H9 (cell line): ENCODE results near the gene NR5A1. TPM values are rescaled to one million over a fixed set of nuclear protein-coding genes. Genes with fewer than 3 reads are reported as not detected.

Experiments used
- DNase-seq: peaks from one replicate; pipeline ENCODE4 v3.0.0-alpha.2; 2017
- H2AFZ ChIP-seq: one replicate; pipeline ENCODE4 v1.6.1; 2013; ENCODE audit warnings: mild to moderate bottlenecking, low read length, control low read depth, moderate library complexity
- H2AK5ac ChIP-seq: 2 replicates; pipeline ENCODE4 v1.6.1; 2013; ENCODE audit warnings: low read length, control low read depth, mixed read lengths; ENCODE audit not compliant: insufficient read length
- H2BK120ac ChIP-seq: one replicate; pipeline ENCODE4 v1.6.1; 2013; ENCODE audit warnings: low read depth, mild to moderate bottlenecking, low read length, control low read depth, inconsistent platforms; ENCODE audit not compliant: poor library complexity, severe bottlenecking
- H2BK12ac ChIP-seq: 2 replicates; pipeline ENCODE4 v1.6.1; 2013; ENCODE audit warnings: low read length, control low read depth, mixed read lengths, low read depth; ENCODE audit not compliant: insufficient read length
- H2BK15ac ChIP-seq: 2 replicates; pipeline ENCODE4 v1.6.1; 2013; ENCODE audit warnings: low read depth, low read length, control low read depth
- H2BK20ac ChIP-seq: one replicate; pipeline ENCODE4 v1.6.1; 2013; ENCODE audit warnings: low read depth, mild to moderate bottlenecking, low read length, control low read depth, inconsistent platforms; ENCODE audit not compliant: poor library complexity, severe bottlenecking
- H2BK5ac ChIP-seq: 2 replicates; pipeline ENCODE4 v1.6.1; 2013; ENCODE audit warnings: low read length, control low read depth, mixed read lengths; ENCODE audit not compliant: insufficient read length
- H3K14ac ChIP-seq: 2 replicates; pipeline ENCODE4 v1.6.1; 2013; ENCODE audit warnings: low read length, control low read depth; ENCODE audit not compliant: insufficient read depth
- H3K18ac ChIP-seq: 2 replicates; pipeline ENCODE4 v1.6.1; 2013; ENCODE audit warnings: low read depth, mild to moderate bottlenecking, mixed read lengths, low read length, control low read depth; ENCODE audit not compliant: insufficient read length
- H3K23ac ChIP-seq: 2 replicates; pipeline ENCODE4 v1.6.1; 2013; ENCODE audit warnings: low read length, control low read depth, mixed read lengths, low read depth; ENCODE audit not compliant: insufficient read length
- H3K23me2 ChIP-seq: 2 replicates; pipeline ENCODE4 v1.6.1; 2013; ENCODE audit warnings: low read depth, mild to moderate bottlenecking, mixed read lengths, low read length, control low read depth; ENCODE audit not compliant: insufficient read length, poor library complexity, severe bottlenecking
- H3K27ac ChIP-seq: 2 replicates; pipeline ENCODE4 v1.5.1; 2013; ENCODE audit warnings: low read length, control low read depth, mixed read lengths, low read depth; ENCODE audit not compliant: insufficient read length
- H3K27me3 ChIP-seq: 2 replicates; pipeline ENCODE4 v1.6.1; 2013; ENCODE audit warnings: low read length, control low read depth, inconsistent platforms; ENCODE audit not compliant: insufficient read depth
- H3K4ac ChIP-seq: 2 replicates; pipeline ENCODE4 v1.6.1; 2013; ENCODE audit warnings: low read depth, mild to moderate bottlenecking, control low read depth, inconsistent platforms, low read length, moderate library complexity
- H3K4me1 ChIP-seq: 2 replicates; pipeline ENCODE4 v1.6.1; 2013; ENCODE audit warnings: low read length, control low read depth, inconsistent platforms; ENCODE audit not compliant: insufficient read depth
- H3K4me2 ChIP-seq: 2 replicates; pipeline ENCODE4 v1.6.1; 2013; ENCODE audit warnings: low read length, control low read depth, mixed read lengths; ENCODE audit not compliant: insufficient read length, insufficient read depth
- H3K56ac ChIP-seq: 2 replicates; pipeline ENCODE4 v1.6.1; 2013; ENCODE audit warnings: low read depth, mild to moderate bottlenecking, mixed read lengths, low read length, control low read depth; ENCODE audit not compliant: insufficient read length
- H3K79me1 ChIP-seq: 2 replicates; pipeline ENCODE4 v1.6.1; 2013; ENCODE audit warnings: low read depth, mild to moderate bottlenecking, moderate library complexity, low read length, control low read depth, inconsistent platforms; ENCODE audit not compliant: insufficient read depth, poor library complexity, severe bottlenecking
- H3K79me2 ChIP-seq: 2 replicates; pipeline ENCODE4 v1.6.1; 2013; ENCODE audit warnings: low read length, control low read depth, inconsistent platforms; ENCODE audit not compliant: insufficient read depth
- H3K9ac ChIP-seq: 2 replicates; pipeline ENCODE4 v1.6.1; 2013; ENCODE audit warnings: low read length, control low read depth, mixed read lengths; ENCODE audit not compliant: insufficient read length; ENCODE audit errors: extremely low read depth
- H3K9me3 ChIP-seq: one replicate; pipeline ENCODE4 v1.6.1; 2013; ENCODE audit warnings: low read depth, low read length, inconsistent platforms; ENCODE audit not compliant: control insufficient read depth
- H3T11ph ChIP-seq: one replicate; pipeline ENCODE4 v1.6.1; 2013; ENCODE audit warnings: mild to moderate bottlenecking, low read length, control low read depth, inconsistent platforms
- H4K20me1 ChIP-seq: one replicate; pipeline ENCODE4 v1.6.1; 2013; ENCODE audit not compliant: control insufficient read depth, insufficient read length, insufficient read depth
- H4K5ac ChIP-seq: 2 replicates; pipeline ENCODE4 v1.6.1; 2013; ENCODE audit warnings: low read depth, mild to moderate bottlenecking, mixed read lengths, low read length, control low read depth; ENCODE audit not compliant: insufficient read length
- H4K8ac ChIP-seq: replicated peaks from 2 replicates; pipeline ENCODE4 v1.6.1; 2013; ENCODE audit warnings: low read length, control low read depth, mixed read lengths, low read depth; ENCODE audit not compliant: insufficient read length
- H4K91ac ChIP-seq: 2 replicates; pipeline ENCODE4 v1.6.1; 2013; ENCODE audit warnings: low read depth, mild to moderate bottlenecking, moderate library complexity, mixed read lengths, low read length, control low read depth; ENCODE audit not compliant: insufficient read length
- H3K27ac Mint-ChIP-seq, 3 experiments: 2 replicates in 2 of 3; 3 replicates in 1 of 3; pipeline ENCODE4 v1.8.0; 2020 to 2021; ENCODE audit warnings: mixed read lengths in 3 of 3, mild to moderate bottlenecking in 1 of 3, moderate library complexity in 1 of 3
- H3K27me3 Mint-ChIP-seq: 2 replicates; pipeline ENCODE4 v1.8.0; 2021; ENCODE audit warnings: low read depth, mild to moderate bottlenecking, moderate library complexity, mixed read lengths
- H3K36me3 Mint-ChIP-seq, 3 experiments: 2 replicates in 2 of 3; 3 replicates in 1 of 3; pipeline ENCODE4 v1.8.0; 2020 to 2021; ENCODE audit warnings: low read depth in 3 of 3, mixed read lengths in 3 of 3; ENCODE audit not compliant: insufficient read depth in 1 of 3
- H3K4me1 Mint-ChIP-seq, 2 experiments: 2 replicates each; pipeline ENCODE4 v1.8.0; 2020; ENCODE audit warnings: mixed read lengths in 2 of 2
- H3K4me3 Mint-ChIP-seq, 2 experiments: 2 replicates in 1 of 2; 3 replicates in 1 of 2; pipeline ENCODE4 v1.8.0; 2020 to 2021; ENCODE audit warnings: mild to moderate bottlenecking in 2 of 2, mixed read lengths in 2 of 2, moderate library complexity in 1 of 2
- H3K9me3 Mint-ChIP-seq, 2 experiments: 2 replicates in 1 of 2; 3 replicates in 1 of 2; pipeline ENCODE4 v1.8.0; 2020; ENCODE audit warnings: mild to moderate bottlenecking in 2 of 2, mixed read lengths in 2 of 2, moderate library complexity in 1 of 2
- CTCF ChIP-seq: fragments of 200-600 bp; sonication (generic); conservative IDR thresholded peaks from 3 replicates; pipeline ENCODE4 v1.8.0; 2021; ENCODE audit warnings: antibody characterized with exemption, mild to moderate bottlenecking
- WGBS: extraction: QIAGEN DNeasy Blood & Tissue Kit; methylation state at CpG from one replicate; pipeline ENCODE4 v1.1.7; 2013; ENCODE audit warnings: missing lambda C conversion rate, low lambda C conversion rate, mixed read lengths; ENCODE audit not compliant: insufficient read length; ENCODE audit errors: extremely low coverage; 5-methylcytosine and 5-hydroxymethylcytosine counted together
- total RNA-seq: library from RNA; stranded (reverse); gene quantifications from 2 replicates; pipeline ENCODE4 v1.2.1, GENCODE V29; 2021

Gene NR5A1
- total RNA-seq, 1 experiment from 2014 or later: 0.37 TPM

DNA sequence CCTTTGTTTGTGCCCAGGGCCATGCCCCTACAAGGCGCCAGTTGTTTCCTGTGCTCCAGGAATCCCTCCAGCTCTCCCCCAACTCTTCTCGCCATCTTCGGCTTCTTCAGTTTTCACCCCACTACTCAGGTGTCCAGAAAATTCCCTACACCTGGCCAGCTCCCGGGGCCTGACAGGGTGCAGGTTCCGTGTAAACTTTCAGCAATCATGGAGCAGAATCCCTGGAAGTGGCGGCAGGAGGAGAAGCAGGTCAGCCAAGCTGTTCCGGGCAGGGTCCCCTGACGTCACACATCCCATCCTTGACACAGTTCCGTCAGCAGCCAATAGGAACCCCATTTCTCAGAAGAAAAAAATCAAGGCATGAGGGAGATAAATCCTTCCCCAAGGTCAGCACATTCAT is 69.1 kb downstream of the NR5A1 start:
- no peak overlapping the region for H2BK120ac ChIP-seq
- no peaks in the 10 kb centered on the region for H3K27me3 ChIP-seq
- Mint-ChIP-seq H3K27me3 (peaks cover 39% of the 10 kb centered on the region), H3K27ac (no peak overlapping the region), H3K4me1 (no peaks in the 10 kb centered on the region), H3K4me3 (no peak overlapping the region), H3K36me3 (no peaks in the 10 kb centered on the region), H3K9me3 (peaks cover 0 to 2% of the 10 kb centered on the region in 2 experiments; a peak in 1 of 5 replicates)
- no peak overlapping the region for H3T11ph ChIP-seq
- no peak overlapping the region for H3K27ac ChIP-seq
- H3K9ac ChIP-seq: no peak overlapping the region
- no peak overlapping the region for H4K5ac ChIP-seq
- no peak overlapping the region for H3K56ac ChIP-seq
- no peak overlapping the region for H3K4me2 ChIP-seq
- TF ChIP-seq CTCF: no peak
- H2AFZ ChIP-seq: no peak overlapping the region
- no CpG with 5 or more reads among the region's 9 CpGs for WGBS
- no peaks in the 10 kb centered on the region for H3K23me2 ChIP-seq
- H3K4ac ChIP-seq: no peak overlapping the region
- no peaks in the 10 kb centered on the region for H3K79me1 ChIP-seq
- H2BK15ac ChIP-seq: no peak overlapping the region
- H3K9me3 ChIP-seq: no peaks in the 10 kb centered on the region
- H3K18ac ChIP-seq: no peak overlapping the region
- no peak for DNase-seq
- no peak overlapping the region for H4K91ac ChIP-seq
- H3K79me2 ChIP-seq: no peaks in the 10 kb centered on the region
- H2AK5ac ChIP-seq: no peak overlapping the region
- no peaks in the 10 kb centered on the region for H4K20me1 ChIP-seq
- no peak overlapping the region for H4K8ac ChIP-seq
- H3K14ac ChIP-seq: no peak overlapping the region
- no peak overlapping the region for H2BK20ac ChIP-seq
- no peak overlapping the region for H2BK5ac ChIP-seq
- no peaks in the 10 kb centered on the region for H3K4me1 ChIP-seq
- no peak overlapping the region for H3K23ac ChIP-seq
- H2BK12ac ChIP-seq: no peak overlapping the region
